Epithelial cell of esophagus (primary cell): ENCODE data around the gene CLSTN2.

Experiments
- DNase-seq: peaks from one replicate; pipeline ENCODE4 v3.0.0; 2010; ENCODE audit warnings: low read depth
- H3K4me3 ChIP-seq: 2 replicates; pipeline ENCODE4 v1.5.1; 2011; ENCODE audit warnings: mild to moderate bottlenecking, low read length, control low read depth
- TF ChIP-seq, protein P1 (sequence below): IDR thresholded peaks from 2 replicates; pipeline ENCODE4 v1.5.1; 2011; ENCODE audit warnings: low read depth, mild to moderate bottlenecking, low read length, control low read depth, inconsistent platforms; ENCODE audit not compliant: insufficient read depth; ENCODE audit errors: missing control alignments

The CLSTN2 gene

GRCh38 chr3:140617135-140617534, 682.1 kb downstream of the CLSTN2 start:
- DNase-seq: no peak
- no peak overlapping the region for H3K4me3 ChIP-seq
- TF ChIP-seq, protein P1, sequence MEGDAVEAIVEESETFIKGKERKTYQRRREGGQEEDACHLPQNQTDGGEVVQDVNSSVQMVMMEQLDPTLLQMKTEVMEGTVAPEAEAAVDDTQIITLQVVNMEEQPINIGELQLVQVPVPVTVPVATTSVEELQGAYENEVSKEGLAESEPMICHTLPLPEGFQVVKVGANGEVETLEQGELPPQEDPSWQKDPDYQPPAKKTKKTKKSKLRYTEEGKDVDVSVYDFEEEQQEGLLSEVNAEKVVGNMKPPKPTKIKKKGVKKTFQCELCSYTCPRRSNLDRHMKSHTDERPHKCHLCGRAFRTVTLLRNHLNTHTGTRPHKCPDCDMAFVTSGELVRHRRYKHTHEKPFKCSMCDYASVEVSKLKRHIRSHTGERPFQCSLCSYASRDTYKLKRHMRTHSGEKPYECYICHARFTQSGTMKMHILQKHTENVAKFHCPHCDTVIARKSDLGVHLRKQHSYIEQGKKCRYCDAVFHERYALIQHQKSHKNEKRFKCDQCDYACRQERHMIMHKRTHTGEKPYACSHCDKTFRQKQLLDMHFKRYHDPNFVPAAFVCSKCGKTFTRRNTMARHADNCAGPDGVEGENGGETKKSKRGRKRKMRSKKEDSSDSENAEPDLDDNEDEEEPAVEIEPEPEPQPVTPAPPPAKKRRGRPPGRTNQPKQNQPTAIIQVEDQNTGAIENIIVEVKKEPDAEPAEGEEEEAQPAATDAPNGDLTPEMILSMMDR: no peak

DNA sequence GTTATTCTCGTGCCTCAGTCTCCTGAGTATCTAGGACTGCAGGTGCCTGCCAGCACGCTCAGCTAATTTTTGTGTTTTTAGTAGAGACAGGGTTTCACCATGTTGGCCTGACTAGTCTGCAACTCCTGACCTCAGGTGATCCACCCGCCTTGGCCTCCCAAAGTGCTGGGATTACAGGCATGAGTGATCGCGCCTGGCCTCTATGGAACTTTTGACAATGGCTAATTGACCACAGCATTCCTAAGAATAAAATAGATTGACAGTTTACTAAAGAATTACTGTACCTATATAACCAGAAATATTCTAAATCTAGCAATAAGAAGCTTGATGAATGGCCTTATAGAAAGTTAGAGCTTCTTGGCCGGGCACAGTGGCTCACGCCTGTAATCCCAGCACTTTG, 691.9 kb downstream of the CLSTN2 start:
- H3K4me3 ChIP-seq: no peak overlapping the region
- TF ChIP-seq, protein P1: no peak

More for the DNA sequence above, 691.9 kb downstream of the CLSTN2 start:
- no peak for DNase-seq
